Lung (tissue), 12 donors: ENCODE data around the gene ATXN10. TPM values are rescaled to one million over a fixed set of nuclear protein-coding genes. Genes with fewer than 3 reads are reported as not detected.

Experiments
- ATAC-seq: fragments of 200-7000 bp; cut with Tn5 transposase; one replicate; pipeline ENCODE4 v1.9.1; 2020; ENCODE audit warnings: moderate number of reproducible peaks; ENCODE audit not compliant: insufficient read depth, low FRiP score
- DNase-seq, 3 donors: peaks; one replicate each; pipeline ENCODE4 v3.0.0-alpha.2; 2013 to 2017
- H3K27ac ChIP-seq, 2 donors: one replicate each; pipeline ENCODE4 v1.5.1; 2013; ENCODE audit warnings: mild to moderate bottlenecking in 2 of 2, moderate library complexity in 2 of 2, control low read depth in 1 of 2, inconsistent platforms in 1 of 2, low read depth in 1 of 2, low read length in 1 of 2
- H3K27me3 ChIP-seq, 3 donors: one replicate each; pipeline ENCODE4 v1.5.1; 2013; ENCODE audit warnings: low read length in 2 of 3; ENCODE audit not compliant: control insufficient read depth in 3 of 3, insufficient read depth in 3 of 3
- H3K36me3 ChIP-seq, 4 donors: one replicate each; pipeline ENCODE4 v1.5.1; 2013; ENCODE audit warnings: low read length in 4 of 4, mild to moderate bottlenecking in 1 of 4, moderate library complexity in 1 of 4; ENCODE audit not compliant: control insufficient read depth in 4 of 4, insufficient read depth in 4 of 4
- H3K4me1 ChIP-seq, 5 donors: one replicate each; pipeline ENCODE4 v1.5.1; 2013; ENCODE audit warnings: low read length in 5 of 5, mild to moderate bottlenecking in 2 of 5, moderate library complexity in 1 of 5; ENCODE audit not compliant: control insufficient read depth in 5 of 5, insufficient read depth in 5 of 5
- H3K4me3 ChIP-seq: one replicate; pipeline ENCODE4 v1.5.1; 2013; ENCODE audit warnings: mild to moderate bottlenecking, control low read depth, moderate library complexity
- H3K9ac ChIP-seq, 2 donors: one replicate each; pipeline ENCODE4 v1.5.1; 2013; ENCODE audit warnings: low read length in 2 of 2, control low read depth in 1 of 2; ENCODE audit not compliant: insufficient read depth in 1 of 2
- H3K9me3 ChIP-seq, 4 donors: one replicate each; pipeline ENCODE4 v1.5.1; 2013; ENCODE audit warnings: low read length in 3 of 4, mild to moderate bottlenecking in 1 of 4, moderate library complexity in 1 of 4; ENCODE audit not compliant: control insufficient read depth in 4 of 4, insufficient read depth in 3 of 4
- CTCF ChIP-seq: IDR thresholded peaks from 2 replicates; pipeline ENCODE4 v1.5.1; 2012; ENCODE audit warnings: mild to moderate bottlenecking; ENCODE audit errors: control extremely low read depth, extremely low read depth
- WGBS, 2 donors: extraction: QIAGEN DNeasy Blood & Tissue Kit; methylation state at CpG; one replicate each; pipeline ENCODE4 v1.1.7; 2013; 5-methylcytosine and 5-hydroxymethylcytosine counted together
- polyA plus RNA-seq, 2 donors: library from polyadenylated mRNA; stranded (reverse); fragments of 200-250 nt; gene quantifications; one replicate each; pipeline ENCODE4 v1.2.1, GENCODE V29; 2013
- total RNA-seq, 2 donors: library from RNA; depleted of rRNA in 1 of 2; stranded (reverse); fragments of >200 nt in 1 of 2; gene quantifications; one replicate each; pipeline ENCODE4 v1.2.1, GENCODE V29; 2014 to 2021
- donor health status: control.
- donor health status: control.
- donor health status: Bipolar disorder and iron deficiency.
- donor health status: healthy.
- donor health status: DM: yes; HTN: yes; CAD: no.

ATXN10 gene
- total and polyA plus RNA-seq, 4 donors, result 41.9 to 164 (median 92.2) TPM

- Histone ChIP-seq H3K27me3 (peaks cover 5 to 34% (median 22%) of the 10 kb centered on the region in 3 donors), H3K36me3 (no peaks in the 10 kb centered on the region), H3K9ac (no peak overlapping the region), H3K27ac (no peak overlapping the region), H3K9me3 (no peaks in the 10 kb centered on the region), H3K4me1 (peaks cover 0 to 27% (median 5%) of the 10 kb centered on the region in 5 donors), H3K4me3 (no peak overlapping the region)
- ATAC-seq (no peak), DNase-seq (peak in 1 of 3 donors; percentile 14)
- no peak for TF ChIP-seq CTCF
- 21 to 31% methylated on average over 20 to 22 of the region's 22 CpGs for WGBS, 2 donors
These were observed 208.6 kb downstream of the ATXN10 start for GRCh38 chr22:45880091-45880715.

DNA sequence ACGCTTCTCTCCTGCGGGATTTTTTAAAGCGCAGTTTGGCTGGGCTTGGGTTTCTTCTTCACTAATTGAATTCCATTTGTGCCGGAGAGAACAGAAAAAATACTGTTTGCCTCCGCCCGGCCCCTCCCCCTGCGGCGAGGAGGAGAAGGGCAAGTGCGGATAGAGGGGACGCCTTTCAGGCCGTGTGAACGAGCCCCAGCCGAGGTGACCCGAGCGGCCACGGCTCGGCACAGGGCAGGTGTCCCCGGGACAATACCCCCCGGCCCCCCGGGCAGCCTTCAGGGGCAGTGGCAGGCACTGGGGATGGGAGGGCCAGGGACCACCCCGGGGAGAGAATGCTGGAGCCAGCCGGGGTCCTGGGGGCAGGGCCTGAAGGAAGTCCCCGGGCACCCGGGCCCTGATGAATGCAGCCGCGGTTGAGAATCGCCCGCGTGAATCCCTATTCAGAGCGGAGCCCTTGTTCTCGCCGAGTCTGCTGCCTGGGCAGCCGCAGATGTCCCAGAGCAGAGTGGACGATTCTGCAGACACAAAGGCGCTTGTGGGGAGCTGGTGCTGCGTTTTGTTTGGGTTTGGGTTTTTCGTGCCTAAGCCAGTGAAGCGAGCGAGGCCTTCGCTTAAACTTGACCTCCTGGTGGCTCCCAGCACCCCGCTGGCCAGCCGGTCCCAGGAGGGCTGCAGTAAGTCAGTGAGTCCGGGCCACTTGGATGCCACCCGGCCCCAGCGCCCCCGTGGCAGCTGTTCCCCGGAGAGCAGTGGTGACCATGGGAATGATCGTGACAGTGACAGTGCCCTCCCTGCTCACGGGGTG lies 209.3 kb downstream of the ATXN10 start:
- H3K9ac ChIP-seq, result no peak overlapping the region
- H3K4me3 ChIP-seq, result no peak overlapping the region
- no peak for TF ChIP-seq CTCF
- ATAC-seq (no peak), DNase-seq (peak in 1 of 3 donors; percentile 27)
- H3K4me1 ChIP-seq, result peaks cover 0 to 27% (median 5%) of the 10 kb centered on the region in 5 donors
- 18 to 21% methylated on average over 47 to 49 of the region's 49 CpGs for WGBS, 2 donors
- no peaks in the 10 kb centered on the region for H3K36me3 ChIP-seq
- H3K27ac ChIP-seq, result no peak overlapping the region
- no peaks in the 10 kb centered on the region for H3K9me3 ChIP-seq
- peaks cover 5 to 33% (median 22%) of the 10 kb centered on the region in 3 donors for H3K27me3 ChIP-seq

- no peak overlapping the region for H3K27ac ChIP-seq
- no peak overlapping the region for H3K4me3 ChIP-seq
- ATAC-seq (no peak), DNase-seq (peak in 1 of 3 donors; percentile 7)
- no peaks in the 10 kb centered on the region for H3K9me3 ChIP-seq
- peaks cover 5 to 33% (median 22%) of the 10 kb centered on the region in 3 donors for H3K27me3 ChIP-seq
- WGBS, 2 donors, result 85 to 86% methylated on average over 8 of the region's 8 CpGs
- H3K4me1 ChIP-seq, result peaks cover 0 to 27% (median 5%) of the 10 kb centered on the region in 5 donors
- no peak for TF ChIP-seq CTCF
- H3K36me3 ChIP-seq, result no peaks in the 10 kb centered on the region
- no peak overlapping the region for H3K9ac ChIP-seq
These were observed 209.9 kb downstream of the ATXN10 start for GRCh38 chr22:45881524-45881875.
